SK-N-SH treated with all-trans-retinoic acid at 6 μM for 48 hours (cell line): ENCODE results near the gene OBP2A.

Experiments
- ATAC-seq: fragments of 200-7000 bp; cut with Tn5 transposase; 3 replicates; pipeline ENCODE4 v1.9.1; 2020; ENCODE audit warnings: mild to moderate bottlenecking, moderate library complexity
- ARNTL ChIP-seq: fragments of 450-650 bp; formaldehyde crosslinking; IDR thresholded peaks from 2 replicates; pipeline ENCODE4 v1.5.0; 2020; ENCODE audit warnings: low read depth, mild to moderate bottlenecking, moderate library complexity, borderline replicate concordance
- BACH2 ChIP-seq: fragments of 250-450 bp; sonication (Bioruptor Pico); IDR thresholded peaks from 2 replicates; pipeline ENCODE4 v1.9.0; 2021; ENCODE audit warnings: mild to moderate bottlenecking, borderline replicate concordance
- CSDC2 ChIP-seq: fragments of 250-450 bp; sonication (Bioruptor Pico); IDR thresholded peaks from 2 replicates; pipeline ENCODE4 v1.5.0; 2020; ENCODE audit warnings: mild to moderate bottlenecking, moderate library complexity
- CSRNP3 ChIP-seq: fragments of 250-450 bp; sonication (Bioruptor Pico); IDR thresholded peaks from 2 replicates; pipeline ENCODE4 v1.5.1; 2021; ENCODE audit warnings: mild to moderate bottlenecking, moderate library complexity
- ESRRG ChIP-seq: fragments of 250-450 bp; sonication (Bioruptor Pico); IDR thresholded peaks from 2 replicates; pipeline ENCODE4 v1.6.1; 2021; ENCODE audit warnings: mild to moderate bottlenecking
- GLIS3 ChIP-seq: fragments of 250-450 bp; sonication (Bioruptor Pico); IDR thresholded peaks from 2 replicates; pipeline ENCODE4 v1.5.0; 2020; ENCODE audit warnings: mild to moderate bottlenecking, moderate library complexity
- ISL1 ChIP-seq: fragments of 250-450 bp; sonication (Bioruptor Pico); IDR thresholded peaks from 2 replicates; pipeline ENCODE4 v2.1.2; 2022; ENCODE audit warnings: mild to moderate bottlenecking, moderate library complexity
- OSR1 ChIP-seq: fragments of 250-450 bp; sonication (Bioruptor Pico); IDR thresholded peaks from 2 replicates; pipeline ENCODE4 v1.8.0; 2022; ENCODE audit warnings: moderate library complexity, mild to moderate bottlenecking, inconsistent platforms
- PATZ1 ChIP-seq: fragments of 250-450 bp; sonication (Bioruptor Pico); IDR thresholded peaks from 2 replicates; pipeline ENCODE4 v1.8.0; 2020; ENCODE audit warnings: mild to moderate bottlenecking, moderate library complexity, borderline replicate concordance
- POU6F1 ChIP-seq: fragments of 250-450 bp; sonication (Bioruptor Pico); IDR thresholded peaks from 2 replicates; pipeline ENCODE4 v1.8.0; 2021; ENCODE audit warnings: low read depth, mild to moderate bottlenecking, moderate library complexity, borderline replicate concordance
- PPARA ChIP-seq: fragments of 250-450 bp; sonication (Bioruptor Pico); IDR thresholded peaks from 2 replicates; pipeline ENCODE4 v1.5.0; 2020; ENCODE audit warnings: mild to moderate bottlenecking, borderline replicate concordance
- RARB ChIP-seq: fragments of 250-450 bp; sonication (Bioruptor Pico); IDR thresholded peaks from 2 replicates; pipeline ENCODE4 v1.8.0; 2021; ENCODE audit warnings: mild to moderate bottlenecking, moderate library complexity
- SNAI2 ChIP-seq: fragments of 250-450 bp; sonication (Bioruptor Pico); IDR thresholded peaks from 2 replicates; pipeline ENCODE4 v1.5.0; 2020; ENCODE audit warnings: mild to moderate bottlenecking, moderate library complexity
- TCF4 ChIP-seq: fragments of 250-450 bp; sonication (Bioruptor Pico); IDR thresholded peaks from 2 replicates; pipeline ENCODE4 v1.8.0; 2021; ENCODE audit warnings: mild to moderate bottlenecking, moderate library complexity, borderline replicate concordance
- TOX ChIP-seq: fragments of 250-450 bp; sonication (Bioruptor Pico); IDR thresholded peaks from 2 replicates; pipeline ENCODE4 v1.8.0; 2021; ENCODE audit warnings: mild to moderate bottlenecking, moderate library complexity, borderline replicate concordance
- ZC3H10 ChIP-seq: fragments of 250-450 bp; sonication (Bioruptor Pico); IDR thresholded peaks from 2 replicates; pipeline ENCODE4 v1.5.1; 2021; ENCODE audit warnings: mild to moderate bottlenecking, moderate library complexity
- ZFP30 ChIP-seq: fragments of 450-650 bp; formaldehyde crosslinking; IDR thresholded peaks from 2 replicates; pipeline ENCODE4 v1.5.0; 2022; ENCODE audit warnings: mild to moderate bottlenecking, moderate library complexity
- ZNF565 ChIP-seq: fragments of 450-650 bp; formaldehyde crosslinking; conservative IDR thresholded peaks from 2 replicates; pipeline ENCODE4 v1.5.0; 2020; ENCODE audit warnings: low read depth, mild to moderate bottlenecking, moderate library complexity
- ZNF70 ChIP-seq: fragments of 450-650 bp; formaldehyde crosslinking; IDR thresholded peaks from 2 replicates; pipeline ENCODE4 v1.5.0; 2020; ENCODE audit warnings: mild to moderate bottlenecking, moderate library complexity
- TF ChIP-seq, protein P1 (sequence below): fragments of 250-450 bp; sonication (Bioruptor Pico); IDR thresholded peaks from 2 replicates; pipeline ENCODE4 v1.5.0; 2020; ENCODE audit warnings: mild to moderate bottlenecking, moderate library complexity
- TF ChIP-seq, protein P2 (sequence below): fragments of 250-450 bp; sonication (Bioruptor Pico); IDR thresholded peaks from 2 replicates; pipeline ENCODE4 v1.5.1; 2020; ENCODE audit warnings: low read depth, mild to moderate bottlenecking, moderate library complexity

Gene OBP2A

DNA sequence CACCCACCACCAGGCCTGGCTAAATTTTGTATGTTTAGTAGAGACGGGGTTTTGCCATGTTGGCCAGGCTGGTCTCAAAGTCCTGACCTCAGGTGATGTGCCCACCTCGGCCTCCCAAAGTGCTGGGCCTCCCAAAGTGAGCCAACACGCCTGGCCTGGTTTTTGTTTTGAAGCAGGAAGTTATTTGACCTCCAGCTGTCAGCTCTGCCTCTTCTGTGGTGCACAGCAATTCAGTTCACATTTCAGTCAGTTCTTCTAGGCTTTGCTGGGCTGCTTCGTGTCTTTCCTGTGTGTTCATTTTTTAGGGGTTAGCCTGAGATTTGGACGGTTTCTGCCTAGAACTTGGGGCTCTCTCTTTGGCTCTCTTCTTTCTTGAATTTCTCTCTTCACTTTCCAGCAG lies 15.8 kb upstream of the OBP2A start:
- no peak for TF ChIP-seq RARB (CRISPR knock-in tag)
- TF ChIP-seq ZNF565, result no peak
- TF ChIP-seq SNAI2 (CRISPR knock-in tag), result no peak
- TF ChIP-seq ZC3H10 (CRISPR knock-in tag), result no peak
- TF ChIP-seq ZFP30, result no peak
- TF ChIP-seq GLIS3 (CRISPR knock-in tag), result no peak
- no peak for TF ChIP-seq TCF4
- TF ChIP-seq ARNTL (CRISPR knock-in tag), result no peak
- TF ChIP-seq OSR1, result no peak
- TF ChIP-seq CSDC2 (CRISPR knock-in tag), result no peak
- TF ChIP-seq, protein P1, sequence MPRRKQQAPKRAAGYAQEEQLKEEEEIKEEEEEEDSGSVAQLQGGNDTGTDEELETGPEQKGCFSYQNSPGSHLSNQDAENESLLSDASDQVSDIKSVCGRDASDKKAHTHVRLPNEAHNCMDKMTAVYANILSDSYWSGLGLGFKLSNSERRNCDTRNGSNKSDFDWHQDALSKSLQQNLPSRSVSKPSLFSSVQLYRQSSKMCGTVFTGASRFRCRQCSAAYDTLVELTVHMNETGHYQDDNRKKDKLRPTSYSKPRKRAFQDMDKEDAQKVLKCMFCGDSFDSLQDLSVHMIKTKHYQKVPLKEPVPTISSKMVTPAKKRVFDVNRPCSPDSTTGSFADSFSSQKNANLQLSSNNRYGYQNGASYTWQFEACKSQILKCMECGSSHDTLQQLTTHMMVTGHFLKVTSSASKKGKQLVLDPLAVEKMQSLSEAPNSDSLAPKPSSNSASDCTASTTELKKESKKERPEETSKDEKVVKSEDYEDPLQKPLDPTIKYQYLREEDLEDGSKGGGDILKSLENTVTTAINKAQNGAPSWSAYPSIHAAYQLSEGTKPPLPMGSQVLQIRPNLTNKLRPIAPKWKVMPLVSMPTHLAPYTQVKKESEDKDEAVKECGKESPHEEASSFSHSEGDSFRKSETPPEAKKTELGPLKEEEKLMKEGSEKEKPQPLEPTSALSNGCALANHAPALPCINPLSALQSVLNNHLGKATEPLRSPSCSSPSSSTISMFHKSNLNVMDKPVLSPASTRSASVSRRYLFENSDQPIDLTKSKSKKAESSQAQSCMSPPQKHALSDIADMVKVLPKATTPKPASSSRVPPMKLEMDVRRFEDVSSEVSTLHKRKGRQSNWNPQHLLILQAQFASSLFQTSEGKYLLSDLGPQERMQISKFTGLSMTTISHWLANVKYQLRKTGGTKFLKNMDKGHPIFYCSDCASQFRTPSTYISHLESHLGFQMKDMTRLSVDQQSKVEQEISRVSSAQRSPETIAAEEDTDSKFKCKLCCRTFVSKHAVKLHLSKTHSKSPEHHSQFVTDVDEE (CRISPR knock-in tag), result no peak
- TF ChIP-seq PPARA, result no peak
- TF ChIP-seq, protein P2, sequence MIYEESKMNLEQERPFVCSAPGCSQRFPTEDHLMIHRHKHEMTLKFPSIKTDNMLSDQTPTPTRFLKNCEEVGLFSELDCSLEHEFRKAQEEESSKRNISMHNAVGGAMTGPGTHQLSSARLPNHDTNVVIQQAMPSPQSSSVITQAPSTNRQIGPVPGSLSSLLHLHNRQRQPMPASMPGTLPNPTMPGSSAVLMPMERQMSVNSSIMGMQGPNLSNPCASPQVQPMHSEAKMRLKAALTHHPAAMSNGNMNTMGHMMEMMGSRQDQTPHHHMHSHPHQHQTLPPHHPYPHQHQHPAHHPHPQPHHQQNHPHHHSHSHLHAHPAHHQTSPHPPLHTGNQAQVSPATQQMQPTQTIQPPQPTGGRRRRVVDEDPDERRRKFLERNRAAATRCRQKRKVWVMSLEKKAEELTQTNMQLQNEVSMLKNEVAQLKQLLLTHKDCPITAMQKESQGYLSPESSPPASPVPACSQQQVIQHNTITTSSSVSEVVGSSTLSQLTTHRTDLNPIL (CRISPR knock-in tag), result no peak
- no peak for TF ChIP-seq POU6F1
- TF ChIP-seq PATZ1 (CRISPR knock-in tag), result no peak
- no peak for TF ChIP-seq CSRNP3 (CRISPR knock-in tag)
- no peak for TF ChIP-seq ZNF70 (CRISPR knock-in tag)
- ATAC-seq, result no peak

DNA sequence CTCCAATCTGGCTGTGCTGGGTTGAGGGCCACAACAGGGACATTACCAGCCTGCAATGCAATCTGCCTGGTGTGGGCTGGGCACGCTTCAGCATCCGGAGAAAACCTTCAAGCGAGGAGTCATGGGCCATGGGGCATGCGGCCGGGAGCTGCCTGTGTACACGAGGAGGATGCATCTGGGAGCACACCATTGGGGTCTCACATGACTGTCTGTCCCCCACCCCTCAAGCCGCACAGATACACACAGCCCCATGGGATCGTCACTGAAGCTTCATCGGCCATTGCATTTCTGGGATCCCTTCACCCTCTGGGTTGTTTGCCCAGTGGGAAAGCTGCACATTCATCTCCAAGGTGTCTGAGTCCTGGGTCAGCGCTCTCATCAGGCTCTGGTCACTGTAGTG lies 14.8 kb upstream of the OBP2A start:
- TF ChIP-seq PPARA (no peak), ISL1 (CRISPR knock-in tag) (no peak)
- no peak for ATAC-seq

DNA sequence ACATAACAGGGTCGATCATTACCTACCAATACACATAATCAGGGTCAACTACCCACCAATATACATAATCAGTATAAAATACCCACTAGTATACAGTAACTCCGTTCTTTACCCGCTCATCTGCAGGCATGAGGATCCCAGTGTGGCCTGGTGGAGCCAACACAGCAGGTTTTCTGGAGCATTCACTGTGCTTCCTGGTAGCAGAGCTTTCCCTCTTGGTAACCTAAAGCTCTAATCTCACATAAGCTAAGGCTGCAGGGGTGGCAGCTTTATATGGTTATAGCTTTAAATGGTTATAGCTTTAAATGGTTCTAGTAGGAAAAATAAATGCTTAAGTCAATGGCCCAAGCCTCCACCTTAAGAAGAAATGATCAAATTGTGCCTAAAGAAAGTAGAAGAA lies 12.8 kb upstream of the OBP2A start:
- TF ChIP-seq ZC3H10 (CRISPR knock-in tag), result no peak
- no peak for TF ChIP-seq ZFP30
- no peak for TF ChIP-seq RARB (CRISPR knock-in tag)
- TF ChIP-seq OSR1, result no peak
- TF ChIP-seq ARNTL (CRISPR knock-in tag), result no peak
- TF ChIP-seq TCF4, result no peak
- TF ChIP-seq CSDC2 (CRISPR knock-in tag), result no peak
- TF ChIP-seq POU6F1, result no peak
- no peak for TF ChIP-seq CSRNP3 (CRISPR knock-in tag)
- no peak for TF ChIP-seq ESRRG (CRISPR knock-in tag)
- TF ChIP-seq GLIS3 (CRISPR knock-in tag), result no peak
- TF ChIP-seq BACH2 (CRISPR knock-in tag), result no peak
- no peak for TF ChIP-seq TOX (CRISPR knock-in tag)

More for the DNA sequence above, 12.8 kb upstream of the OBP2A start:
- no peak for ATAC-seq
